ENCODE results near the gene DNAJC5. TPM values are rescaled to one million over a fixed set of nuclear protein-coding genes. Genes with fewer than 3 reads are reported as not detected.

DNAJC5 gene
- total RNA-seq, 2 experiments from 2014 or later = 32.1 to 32.9 TPM

GRCh38 chr20:63932606-63933160, 37.8 kb downstream of the DNAJC5 start:
- no peak for DNase-seq
- no peaks in the 10 kb centered on the region for H3K9me3 Mint-ChIP-seq
- no peak overlapping the region for H3K27ac Mint-ChIP-seq
- peaks cover 2% of the 10 kb centered on the region for H3K4me1 Mint-ChIP-seq
- H3K27me3 Mint-ChIP-seq = no peaks in the 10 kb centered on the region
- H3K4me3 Mint-ChIP-seq = no peak overlapping the region
- peaks cover 16% of the 10 kb centered on the region for H3K36me3 Mint-ChIP-seq

GRCh38 chr20:63933646-63934045, 38.7 kb downstream of the DNAJC5 start:
- no peak overlapping the region for H3K27ac Mint-ChIP-seq
- no peaks in the 10 kb centered on the region for H3K27me3 Mint-ChIP-seq
- H3K4me3 Mint-ChIP-seq = no peak overlapping the region
- peaks cover 21% of the 10 kb centered on the region for H3K36me3 Mint-ChIP-seq
- no peaks in the 10 kb centered on the region for H3K9me3 Mint-ChIP-seq
- H3K4me1 Mint-ChIP-seq = peaks cover 2% of the 10 kb centered on the region
- no peak for DNase-seq

- no peak overlapping the region for H3K27ac Mint-ChIP-seq
- no peaks in the 10 kb centered on the region for H3K27me3 Mint-ChIP-seq
- no peaks in the 10 kb centered on the region for H3K9me3 Mint-ChIP-seq
- no peak for DNase-seq
- H3K36me3 Mint-ChIP-seq = peaks cover 15% of the 10 kb centered on the region
- H3K4me1 Mint-ChIP-seq = peaks cover 2% of the 10 kb centered on the region
- H3K4me3 Mint-ChIP-seq = no peak overlapping the region
These were observed 39.5 kb downstream of the DNAJC5 start for GRCh38 chr20:63934271-63935068.

- no peak overlapping the region for H3K27ac Mint-ChIP-seq
- no peak for DNase-seq
- peaks cover 15% of the 10 kb centered on the region for H3K36me3 Mint-ChIP-seq
- no peaks in the 10 kb centered on the region for H3K27me3 Mint-ChIP-seq
- H3K4me3 Mint-ChIP-seq = no peak overlapping the region
- H3K4me1 Mint-ChIP-seq = peaks cover 2% of the 10 kb centered on the region
- no peaks in the 10 kb centered on the region for H3K9me3 Mint-ChIP-seq
These were observed 40.5 kb downstream of the DNAJC5 start for GRCh38 chr20:63935447-63935846.

GRCh38 chr20:63937596-63937995, 42.7 kb downstream of the DNAJC5 start:
- H3K4me1 Mint-ChIP-seq = peaks cover 13% of the 10 kb centered on the region
- DNase-seq = no peak
- H3K27me3 Mint-ChIP-seq = no peaks in the 10 kb centered on the region
- peaks cover 13% of the 10 kb centered on the region for H3K36me3 Mint-ChIP-seq
- no peaks in the 10 kb centered on the region for H3K9me3 Mint-ChIP-seq
- no peak overlapping the region for H3K4me3 Mint-ChIP-seq
- no peak overlapping the region for H3K27ac Mint-ChIP-seq

- Mint-ChIP-seq H3K9me3 (no peaks in the 10 kb centered on the region), H3K4me1 (peaks cover 13% of the 10 kb centered on the region), H3K36me3 (peaks cover 13% of the 10 kb centered on the region), H3K4me3 (no peak overlapping the region), H3K27me3 (no peaks in the 10 kb centered on the region), H3K27ac (no peak overlapping the region)
- DNase-seq = no peak
These were observed 44.4 kb downstream of the DNAJC5 start for GRCh38 chr20:63939061-63939935.

- Mint-ChIP-seq H3K4me1 (peaks cover 13% of the 10 kb centered on the region), H3K27ac (no peak overlapping the region), H3K4me3 (no peak overlapping the region), H3K27me3 (no peaks in the 10 kb centered on the region), H3K9me3 (no peaks in the 10 kb centered on the region), H3K36me3 (peaks cover 13% of the 10 kb centered on the region)
- no peak for DNase-seq
These were observed 45.1 kb downstream of the DNAJC5 start for GRCh38 chr20:63940071-63940471.

GRCh38 chr20:63940472-63941266, 45.7 kb downstream of the DNAJC5 start:
- no peak for DNase-seq
- H3K36me3 Mint-ChIP-seq = peaks cover 13% of the 10 kb centered on the region
- no peak overlapping the region for H3K4me3 Mint-ChIP-seq
- no peaks in the 10 kb centered on the region for H3K27me3 Mint-ChIP-seq
- peak overlapping the region; percentile 63 for H3K27ac Mint-ChIP-seq
- H3K4me1 Mint-ChIP-seq = peaks cover 13% of the 10 kb centered on the region
- no peaks in the 10 kb centered on the region for H3K9me3 Mint-ChIP-seq

GRCh38 chr20:63941282-63942081, 46.6 kb downstream of the DNAJC5 start:
- Mint-ChIP-seq H3K36me3 (peaks cover 13% of the 10 kb centered on the region), H3K4me1 (peaks cover 14% of the 10 kb centered on the region), H3K27ac (peak overlapping the region; percentile 63), H3K9me3 (no peaks in the 10 kb centered on the region), H3K27me3 (no peaks in the 10 kb centered on the region), H3K4me3 (no peak overlapping the region)
- peak; percentile 77 for DNase-seq

- H3K4me3 Mint-ChIP-seq = no peak overlapping the region
- peaks cover 17% of the 10 kb centered on the region for H3K4me1 Mint-ChIP-seq
- peaks cover 15% of the 10 kb centered on the region for H3K36me3 Mint-ChIP-seq
- H3K9me3 Mint-ChIP-seq = no peaks in the 10 kb centered on the region
- peak overlapping the region; percentile 48 for H3K27ac Mint-ChIP-seq
- H3K27me3 Mint-ChIP-seq = no peaks in the 10 kb centered on the region
- DNase-seq = peak; percentile 60
These were observed 47.5 kb downstream of the DNAJC5 start for GRCh38 chr20:63942250-63942951.

- H3K4me3 Mint-ChIP-seq = no peak overlapping the region
- peaks cover 11% of the 10 kb centered on the region for H3K36me3 Mint-ChIP-seq
- H3K9me3 Mint-ChIP-seq = no peaks in the 10 kb centered on the region
- H3K4me1 Mint-ChIP-seq = peaks cover 25% of the 10 kb centered on the region
- DNase-seq = no peak
- peak overlapping the region; percentile 16 for H3K27ac Mint-ChIP-seq
- H3K27me3 Mint-ChIP-seq = no peaks in the 10 kb centered on the region
These were observed 48.3 kb downstream of the DNAJC5 start for GRCh38 chr20:63942969-63943807.

GRCh38 chr20:63943808-63944077, 48.8 kb downstream of the DNAJC5 start:
- DNase-seq = no peak
- Mint-ChIP-seq H3K4me3 (no peak overlapping the region), H3K27ac (no peak overlapping the region), H3K4me1 (peaks cover 31% of the 10 kb centered on the region), H3K9me3 (no peaks in the 10 kb centered on the region), H3K36me3 (peaks cover 12% of the 10 kb centered on the region), H3K27me3 (no peaks in the 10 kb centered on the region)

Data from activated naive CD8-positive, alpha-beta T cell treated with anti-CD3 and anti-CD28 coated beads for 36 hours (primary cell).